IMR-90 (cell line): ENCODE measurements around the gene STPG4. TPM values are rescaled to one million over a fixed set of nuclear protein-coding genes. Genes with fewer than 3 reads are reported as not detected.

Experiments used
- ATAC-seq: fragments of 200-7000 bp; cut with Tn5 transposase; 2 replicates; pipeline ENCODE4 v1.9.1; 2020; ENCODE audit warnings: low read depth, mild to moderate bottlenecking, moderate library complexity
- BruUV-seq: library from RNA; stranded (reverse); fragments of 400-500 nt; replicated peaks from 2 replicates; lab custom pipeline; 2021; lab: Mats Ljungman, UMichigan
- CTCF ChIA-PET: fragments of 300-600 bp; formaldehyde crosslinking; extraction: SDS; loops from one replicate; lab custom pipeline; 2021; ENCODE audit warnings: antibody characterized with exemption; lab: Yijun Ruan, JAX
- POLR2A ChIA-PET: fragments of 300-600 bp; sonication (Branson Sonifier 250); formaldehyde crosslinking; loops from one replicate; lab custom pipeline; 2022; ENCODE audit warnings: antibody characterized with exemption; ENCODE audit not compliant: unreplicated experiment; lab: Charles Lee
- DNase-seq: peaks from one replicate; pipeline ENCODE4 v3.0.0; 2013
- H2AFZ ChIP-seq: replicated peaks from 2 replicates; pipeline ENCODE3; 2013; ENCODE audit warnings: low read length, mild to moderate bottlenecking; ENCODE audit not compliant: poor library complexity
- H2AK5ac ChIP-seq: 2 replicates; pipeline ENCODE4 v1.6.1; 2013; ENCODE audit warnings: low read depth, low read length, inconsistent platforms
- H2AK9ac ChIP-seq: replicated peaks from 2 replicates; pipeline ENCODE3; 2013; ENCODE audit warnings: mild to moderate bottlenecking, low read depth, low read length, moderate library complexity; ENCODE audit not compliant: poor library complexity
- H2BK120ac ChIP-seq: 2 replicates; pipeline ENCODE4 v1.6.1; 2013; ENCODE audit warnings: low read depth, low read length, inconsistent platforms
- H2BK15ac ChIP-seq: 3 replicates; pipeline ENCODE4 v1.6.1; 2013; ENCODE audit warnings: low read depth, low read length, inconsistent platforms
- H2BK20ac ChIP-seq: 2 replicates; pipeline ENCODE4 v1.6.1; 2013; ENCODE audit warnings: low read depth, mild to moderate bottlenecking, inconsistent platforms, low read length, moderate library complexity
- H2BK5ac ChIP-seq: 2 replicates; pipeline ENCODE4 v1.6.1; 2013; ENCODE audit warnings: mild to moderate bottlenecking, low read depth, low read length, inconsistent platforms; ENCODE audit not compliant: poor library complexity, severe bottlenecking
- H3K14ac ChIP-seq: replicated peaks from 2 replicates; pipeline ENCODE4 v1.6.1; 2013; ENCODE audit warnings: low read depth, low read length, inconsistent platforms
- H3K18ac ChIP-seq: 2 replicates; pipeline ENCODE4 v1.6.1; 2013; ENCODE audit warnings: low read depth, low read length, control low read depth
- H3K23ac ChIP-seq: 2 replicates; pipeline ENCODE4 v1.6.1; 2013; ENCODE audit warnings: low read depth, low read length, inconsistent platforms
- H3K27ac ChIP-seq: 2 replicates; pipeline ENCODE4 v1.5.1; 2013; ENCODE audit warnings: mild to moderate bottlenecking, control low read depth, low read length; ENCODE audit not compliant: insufficient read depth
- H3K27me3 ChIP-seq: 2 replicates; pipeline ENCODE4 v1.6.1; 2013; ENCODE audit warnings: low read length; ENCODE audit not compliant: control insufficient read depth, insufficient read depth
- H3K36me3 ChIP-seq: 2 replicates; pipeline ENCODE4 v1.6.1; 2013; ENCODE audit warnings: low read length, mixed read lengths; ENCODE audit not compliant: control insufficient read depth, insufficient read depth
- H3K4ac ChIP-seq: 2 replicates; pipeline ENCODE4 v1.6.1; 2013; ENCODE audit warnings: low read depth, low read length, inconsistent platforms
- H3K4me1 ChIP-seq: 2 replicates; pipeline ENCODE4 v1.6.1; 2013; ENCODE audit warnings: low read length, mixed read lengths; ENCODE audit not compliant: control insufficient read depth, insufficient read depth
- H3K4me2 ChIP-seq: 2 replicates; pipeline ENCODE4 v1.6.1; 2013; ENCODE audit warnings: low read depth, mild to moderate bottlenecking, control low read depth, low read length, moderate library complexity
- H3K4me3 ChIP-seq: 2 replicates; pipeline ENCODE4 v1.5.1; 2013; ENCODE audit warnings: low read depth, mild to moderate bottlenecking, control low read depth, low read length, moderate library complexity; ENCODE audit not compliant: insufficient read depth
- H3K56ac ChIP-seq: 2 replicates; pipeline ENCODE4 v1.6.1; 2013; ENCODE audit warnings: low read length, inconsistent platforms; ENCODE audit not compliant: insufficient read depth; ENCODE audit errors: extremely low read depth
- H3K79me1 ChIP-seq, 2 experiments: 2 replicates each; pipeline ENCODE4 v1.6.1; 2013; ENCODE audit warnings: low read length in 2 of 2, inconsistent platforms in 1 of 2, low read depth in 1 of 2
- H3K9ac ChIP-seq: 2 replicates; pipeline ENCODE4 v1.6.1; 2013; ENCODE audit warnings: low read depth, low read length, control low read depth
- H3K9me1 ChIP-seq: 2 replicates; pipeline ENCODE4 v1.6.1; 2013; ENCODE audit warnings: low read length, inconsistent platforms; ENCODE audit not compliant: insufficient read depth
- H3K9me3 ChIP-seq: 2 replicates; pipeline ENCODE4 v1.6.1; 2013; ENCODE audit warnings: low read length; ENCODE audit not compliant: control insufficient read depth, insufficient read depth
- H4K20me1 ChIP-seq: 2 replicates; pipeline ENCODE4 v1.6.1; 2013; ENCODE audit warnings: low read length, inconsistent platforms; ENCODE audit not compliant: insufficient read depth
- H4K5ac ChIP-seq: 2 replicates; pipeline ENCODE4 v1.6.1; 2013; ENCODE audit warnings: mild to moderate bottlenecking, low read depth, low read length, control low read depth
- H4K8ac ChIP-seq, 2 experiments: 2 replicates each; pipeline ENCODE4 v1.6.1; 2013; ENCODE audit warnings: low read depth in 2 of 2, low read length in 2 of 2, control low read depth in 1 of 2, inconsistent platforms in 1 of 2
- H4K91ac ChIP-seq: 2 replicates; pipeline ENCODE4 v1.6.1; 2013; ENCODE audit warnings: low read depth, low read length, inconsistent platforms; ENCODE audit not compliant: insufficient read depth
- BHLHE40 ChIP-seq: fragments of 150-350 bp; IDR thresholded peaks from 2 replicates; pipeline ENCODE4 v1.6.1; 2016; ENCODE audit warnings: mild to moderate bottlenecking, low read depth, low read length
- CHD1 ChIP-seq: IDR thresholded peaks from 2 replicates; pipeline ENCODE4 v1.6.1; 2012; ENCODE audit warnings: low read depth, low read length, improper control_type of control experiment
- MAFK ChIP-seq: IDR thresholded peaks from 2 replicates; pipeline ENCODE4 v1.6.1; 2012; ENCODE audit warnings: low read depth, low read length, improper control_type of control experiment
- MAZ ChIP-seq: IDR thresholded peaks from 2 replicates; pipeline ENCODE4 v1.6.1; 2012; ENCODE audit warnings: low read depth, mild to moderate bottlenecking, low read length, improper control_type of control experiment, moderate library complexity, borderline replicate concordance
- MXI1 ChIP-seq: IDR thresholded peaks from 2 replicates; pipeline ENCODE4 v1.6.1; 2012; ENCODE audit warnings: low read depth, mild to moderate bottlenecking, low read length, moderate library complexity, borderline replicate concordance
- NFE2L2 ChIP-seq: fragments of 150-350 bp; IDR thresholded peaks from 2 replicates; pipeline ENCODE4 v1.6.1; 2016; ENCODE audit warnings: low read depth, mild to moderate bottlenecking, low read length
- POLR2A ChIP-seq: IDR thresholded peaks from 2 replicates; pipeline ENCODE4 v1.6.1; 2012; ENCODE audit warnings: mild to moderate bottlenecking, low read depth, low read length
- RAD21 ChIP-seq: IDR thresholded peaks from 2 replicates; pipeline ENCODE4 v1.6.1; 2012; ENCODE audit warnings: low read length, improper control_type of control experiment
- RCOR1 ChIP-seq: IDR thresholded peaks from 2 replicates; pipeline ENCODE4 v1.6.1; 2012; ENCODE audit warnings: mild to moderate bottlenecking, low read length, improper control_type of control experiment; ENCODE audit not compliant: insufficient replicate concordance
- RFX5 ChIP-seq: IDR thresholded peaks from 2 replicates; pipeline ENCODE4 v1.8.0; 2012; ENCODE audit warnings: low read depth, mild to moderate bottlenecking, low read length, moderate library complexity
- SMC3 ChIP-seq: fragments of 150-350 bp; IDR thresholded peaks from 2 replicates; pipeline ENCODE4 v1.6.1; 2016; ENCODE audit warnings: low read depth, mild to moderate bottlenecking, antibody characterized with exemption, low read length, moderate library complexity
- USF2 ChIP-seq: fragments of 150-350 bp; IDR thresholded peaks from 2 replicates; pipeline ENCODE4 v1.6.1; 2017; ENCODE audit warnings: mild to moderate bottlenecking, antibody characterized with exemption, low read length, low read depth
- WGBS, 2 experiments: methylation state at CpG; one replicate each; pipeline versions ENCODE4 v1.1.5 to v1.1.7; 2013; ENCODE audit warnings: missing lambda C conversion rate in 2 of 2; ENCODE audit not compliant: insufficient read length in 1 of 2; ENCODE audit errors: extremely low coverage in 2 of 2; 5-methylcytosine and 5-hydroxymethylcytosine counted together
- dilution Hi-C: fragments of 300-500 bp; cut with HindIII; formaldehyde crosslinking; loops from one replicate; pipeline ENCODE4 v1.14.3; 2018; ENCODE audit warnings: low sequenced_read_pairs; ENCODE audit not compliant: unreplicated experiment
- in situ Hi-C: fragments of 300-500 bp; cut with MboI; formaldehyde crosslinking; loops from 3 replicates; pipeline ENCODE4 v1.14.3; 2019; ENCODE audit warnings: low sequenced_read_pairs, inconsistent platforms, mixed read lengths
- intact Hi-C: fragments of 100-400 bp; cut with micrococcal nuclease; formaldehyde crosslinking; loops from 2 replicates; pipeline ENCODE4 v1.10.0; 2022
- polyA plus RNA-seq, 3 experiments: library from polyadenylated mRNA; depleted of rRNA; stranded (reverse); fragments of >200 nt; gene quantifications; 2 replicates each; pipeline ENCODE4 v1.2.3, GENCODE V29; 2012; ENCODE audit warnings: low replicate concordance in 1 of 3
- total RNA-seq: library from RNA; depleted of rRNA; stranded (reverse); fragments of >200 nt; gene quantifications from 2 replicates; pipeline ENCODE4 v1.2.3, GENCODE V29; 2012
- TF ChIP-seq, protein P1 (sequence below): fragments of 150-350 bp; IDR thresholded peaks from 2 replicates; pipeline ENCODE4 v1.6.1; 2016; ENCODE audit warnings: low read depth, mild to moderate bottlenecking, low read length, moderate library complexity, borderline replicate concordance
- TF ChIP-seq, protein P2 (sequence below): conservative IDR thresholded peaks from 2 replicates; pipeline ENCODE4 v1.5.1; 2012; ENCODE audit warnings: mild to moderate bottlenecking, low read depth, low read length, improper control_type of control experiment

STPG4 gene
- total and polyA plus RNA-seq, 2 of the 4 experiments (the other 2 are of a cell fraction): 0.12 to 0.18 TPM

DNA sequence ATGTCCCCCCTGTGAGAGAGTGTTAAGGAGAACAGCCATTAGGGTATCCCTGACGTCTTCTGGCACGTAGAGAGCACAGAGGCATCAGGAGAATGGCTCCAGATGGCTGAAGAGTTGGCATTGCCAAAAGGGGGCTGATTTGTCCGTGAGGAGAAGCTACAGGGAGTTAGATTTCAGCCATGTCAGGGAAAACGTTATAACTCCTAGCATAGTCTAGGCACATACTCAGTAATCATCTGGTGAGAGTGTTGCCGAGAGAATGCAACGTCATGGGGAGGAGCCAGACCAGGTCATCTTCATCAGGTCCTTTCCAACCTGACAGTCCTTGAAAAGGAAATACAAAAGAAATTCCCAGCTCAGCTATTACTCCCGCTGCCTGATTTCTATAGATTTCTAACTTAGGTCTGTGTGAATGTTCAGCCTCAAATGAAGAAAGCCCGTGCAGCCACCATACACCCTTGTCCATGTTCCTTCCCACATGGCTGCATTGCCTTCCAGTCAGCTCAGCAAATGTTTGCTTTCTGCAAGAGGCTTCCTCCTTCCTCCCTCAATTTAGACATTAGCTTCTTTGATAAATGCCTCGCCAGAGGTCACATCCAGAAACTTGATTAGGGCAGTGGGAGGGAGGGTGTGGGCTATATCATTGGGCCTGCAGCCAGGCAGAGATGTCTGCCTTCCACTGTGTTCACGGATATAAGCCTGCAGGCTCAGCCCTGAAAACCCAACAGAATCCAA, 93.0 kb downstream of the STPG4 start:
- Histone ChIP-seq H3K14ac (peak overlapping the region; percentile 75; the same call in 1 of the 2 replicates), H3K4me2 (no peak overlapping the region), H3K23ac (peak overlapping the region; percentile 9; the same call in 1 of the 2 replicates), H3K79me1 (peaks cover 22 to 87% of the 10 kb centered on the region in 2 experiments), H2AK5ac (peak overlapping the region; percentile 78), H2AK9ac (peak overlapping the region; percentile 57), H3K27ac (0 out of 2 replicates have a peak overlapping the region, but pooled peaks have one; percentile 0), H4K20me1 (no peaks in the 10 kb centered on the region), H3K9ac (no peak overlapping the region), H4K5ac (no peak overlapping the region), H3K4me1 (peaks cover 43% of the 10 kb centered on the region), H3K36me3 (peaks cover 17% of the 10 kb centered on the region), H3K4me3 (no peak overlapping the region), H2BK5ac (peak overlapping the region; percentile 9), H2BK15ac (peak overlapping the region; percentile 88; the same call in 1 of the 3 replicates), H3K18ac (0 out of 2 replicates have a peak overlapping the region, but pooled peaks have one; percentile 13), H3K9me3 (no peaks in the 10 kb centered on the region), H3K56ac (no peak overlapping the region), H3K4ac (peak overlapping the region; percentile 69), H2AFZ (no peak overlapping the region), H4K91ac (peak overlapping the region; percentile 19), H2BK20ac (peak overlapping the region; percentile 76), H3K27me3 (no peaks in the 10 kb centered on the region), H3K9me1 (peaks cover 58% of the 10 kb centered on the region), H2BK120ac (peak overlapping the region; percentile 78), H4K8ac (peak overlapping the region; percentile 46 to 79; a peak in 2 of 4 replicates)
- in situ Hi-C loops: no loop called here
- dilution Hi-C loops: no loop called here
- ATAC-seq (no peak), DNase-seq (no peak)
- no TSS peak for BruUV-seq
- intact Hi-C loops: no loop called here
- CTCF ChIA-PET: no interaction called here
- POLR2A ChIA-PET: interaction anchor here (0.6 kb wide), 1 partner anchor 18 kb away, joined by 3 read pairs; no protein-coding TSS in a partner anchor
- 70% methylated on average over 2 of the region's 10 CpGs; no CpG with 5 or more reads in 1 of the 2 experiments for WGBS, 2 experiments
- TF ChIP-seq RCOR1: no peak
- TF ChIP-seq NFE2L2: no peak
- TF ChIP-seq RFX5: no peak
- no peak for TF ChIP-seq MAZ
- no peak for TF ChIP-seq USF2
- no peak for TF ChIP-seq BHLHE40
- no peak for TF ChIP-seq MXI1
- TF ChIP-seq, protein P1, sequence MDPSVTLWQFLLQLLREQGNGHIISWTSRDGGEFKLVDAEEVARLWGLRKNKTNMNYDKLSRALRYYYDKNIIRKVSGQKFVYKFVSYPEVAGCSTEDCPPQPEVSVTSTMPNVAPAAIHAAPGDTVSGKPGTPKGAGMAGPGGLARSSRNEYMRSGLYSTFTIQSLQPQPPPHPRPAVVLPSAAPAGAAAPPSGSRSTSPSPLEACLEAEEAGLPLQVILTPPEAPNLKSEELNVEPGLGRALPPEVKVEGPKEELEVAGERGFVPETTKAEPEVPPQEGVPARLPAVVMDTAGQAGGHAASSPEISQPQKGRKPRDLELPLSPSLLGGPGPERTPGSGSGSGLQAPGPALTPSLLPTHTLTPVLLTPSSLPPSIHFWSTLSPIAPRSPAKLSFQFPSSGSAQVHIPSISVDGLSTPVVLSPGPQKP: no peak
- TF ChIP-seq POLR2A: no peak
- TF ChIP-seq SMC3: no peak
- TF ChIP-seq MAFK: no peak
- TF ChIP-seq, protein P2, sequence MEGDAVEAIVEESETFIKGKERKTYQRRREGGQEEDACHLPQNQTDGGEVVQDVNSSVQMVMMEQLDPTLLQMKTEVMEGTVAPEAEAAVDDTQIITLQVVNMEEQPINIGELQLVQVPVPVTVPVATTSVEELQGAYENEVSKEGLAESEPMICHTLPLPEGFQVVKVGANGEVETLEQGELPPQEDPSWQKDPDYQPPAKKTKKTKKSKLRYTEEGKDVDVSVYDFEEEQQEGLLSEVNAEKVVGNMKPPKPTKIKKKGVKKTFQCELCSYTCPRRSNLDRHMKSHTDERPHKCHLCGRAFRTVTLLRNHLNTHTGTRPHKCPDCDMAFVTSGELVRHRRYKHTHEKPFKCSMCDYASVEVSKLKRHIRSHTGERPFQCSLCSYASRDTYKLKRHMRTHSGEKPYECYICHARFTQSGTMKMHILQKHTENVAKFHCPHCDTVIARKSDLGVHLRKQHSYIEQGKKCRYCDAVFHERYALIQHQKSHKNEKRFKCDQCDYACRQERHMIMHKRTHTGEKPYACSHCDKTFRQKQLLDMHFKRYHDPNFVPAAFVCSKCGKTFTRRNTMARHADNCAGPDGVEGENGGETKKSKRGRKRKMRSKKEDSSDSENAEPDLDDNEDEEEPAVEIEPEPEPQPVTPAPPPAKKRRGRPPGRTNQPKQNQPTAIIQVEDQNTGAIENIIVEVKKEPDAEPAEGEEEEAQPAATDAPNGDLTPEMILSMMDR: no peak
- no peak for TF ChIP-seq RAD21
- no peak for TF ChIP-seq CHD1
